ENCODE measurements around the gene MCOLN1.

- no peak for TF ChIP-seq POLR2A (IDR thresholded peaks at IDR 0.05; ENCODE audit: low read length)
- TF ChIP-seq GATA1 (IDR thresholded peaks at IDR 0.05; ENCODE audit: low read depth, low read length), result no peak
These were observed 37.8 kb downstream of the MCOLN1 start for GRCh38 chr19:7560255-7560654.
